Testis (tissue), 2 donors: ENCODE results near the gene GRWD1.

Source experiments
- POLR2A ChIP-seq: fragments of 450-650 bp; IDR thresholded peaks from one replicate; pipeline ENCODE4 v1.6.1; 2017; ENCODE audit warnings: antibody characterized with exemption, mild to moderate bottlenecking, moderate library complexity
- TF ChIP-seq, protein P1 (sequence below), 3 experiments: fragments of 450-650 bp in 2 of 3; fragments of 200-600 bp in 1 of 3; sonication (generic) in 1 of 3; IDR thresholded peaks; one replicate each; pipeline ENCODE4 v1.5.1; 2016 to 2019; ENCODE audit warnings: antibody characterized with exemption in 3 of 3, mild to moderate bottlenecking in 2 of 3, moderate library complexity in 1 of 3

GRCh38 chr19:48401287-48401686, 44.5 kb upstream of the GRWD1 start:
- TF ChIP-seq, protein P1, sequence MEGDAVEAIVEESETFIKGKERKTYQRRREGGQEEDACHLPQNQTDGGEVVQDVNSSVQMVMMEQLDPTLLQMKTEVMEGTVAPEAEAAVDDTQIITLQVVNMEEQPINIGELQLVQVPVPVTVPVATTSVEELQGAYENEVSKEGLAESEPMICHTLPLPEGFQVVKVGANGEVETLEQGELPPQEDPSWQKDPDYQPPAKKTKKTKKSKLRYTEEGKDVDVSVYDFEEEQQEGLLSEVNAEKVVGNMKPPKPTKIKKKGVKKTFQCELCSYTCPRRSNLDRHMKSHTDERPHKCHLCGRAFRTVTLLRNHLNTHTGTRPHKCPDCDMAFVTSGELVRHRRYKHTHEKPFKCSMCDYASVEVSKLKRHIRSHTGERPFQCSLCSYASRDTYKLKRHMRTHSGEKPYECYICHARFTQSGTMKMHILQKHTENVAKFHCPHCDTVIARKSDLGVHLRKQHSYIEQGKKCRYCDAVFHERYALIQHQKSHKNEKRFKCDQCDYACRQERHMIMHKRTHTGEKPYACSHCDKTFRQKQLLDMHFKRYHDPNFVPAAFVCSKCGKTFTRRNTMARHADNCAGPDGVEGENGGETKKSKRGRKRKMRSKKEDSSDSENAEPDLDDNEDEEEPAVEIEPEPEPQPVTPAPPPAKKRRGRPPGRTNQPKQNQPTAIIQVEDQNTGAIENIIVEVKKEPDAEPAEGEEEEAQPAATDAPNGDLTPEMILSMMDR (IDR thresholded peaks at IDR 0.05): no peak
- no peak for TF ChIP-seq POLR2A
